CD14-positive monocyte (primary cell): ENCODE measurements around the gene OR2C1. TPM values are rescaled to one million over a fixed set of nuclear protein-coding genes. Genes with fewer than 3 reads are reported as not detected.

ENCODE experiments used
- DNase-seq, 3 donors: peaks; one replicate each; pipeline ENCODE4 v3.0.0-alpha.2; 2011 to 2022
- H2AFZ ChIP-seq: 2 replicates; pipeline ENCODE4 v1.6.0; 2012; ENCODE audit warnings: mild to moderate bottlenecking, low read depth, low read length, inconsistent platforms; ENCODE audit not compliant: insufficient read depth, poor library complexity, severe bottlenecking
- H3K27ac ChIP-seq, 2 donors: 1 replicate in 1 of 2; 2 replicates in 1 of 2; pipeline ENCODE4 v1.5.1; 2012 to 2013; ENCODE audit warnings: low read length in 2 of 2, control low read depth in 1 of 2, inconsistent platforms in 1 of 2, low read depth in 1 of 2, mild to moderate bottlenecking in 1 of 2
- H3K27me3 ChIP-seq, 2 donors: one replicate each; pipeline versions ENCODE4 v1.6.0 to v1.6.1; 2011 to 2013; ENCODE audit warnings: low read length in 2 of 2; ENCODE audit not compliant: control insufficient read depth in 2 of 2, insufficient read depth in 2 of 2
- H3K36me3 ChIP-seq, 2 donors: replicated peaks in 1 of 2; 1 replicate in 1 of 2; 2 replicates in 1 of 2; pipeline versions ENCODE4 v1.5.1 to v1.6.1; 2012 to 2013; ENCODE audit warnings: low read length in 2 of 2, control low read depth in 1 of 2, inconsistent platforms in 1 of 2, mild to moderate bottlenecking in 1 of 2; ENCODE audit not compliant: insufficient read depth in 2 of 2, control insufficient read depth in 1 of 2
- H3K4me1 ChIP-seq, 2 donors: 1 replicate in 1 of 2; 2 replicates in 1 of 2; pipeline versions ENCODE4 v1.5.1 to v1.6.1; 2012 to 2013; ENCODE audit warnings: low read length in 2 of 2, control low read depth in 1 of 2, inconsistent platforms in 1 of 2, mild to moderate bottlenecking in 1 of 2, moderate library complexity in 1 of 2; ENCODE audit not compliant: insufficient read depth in 2 of 2, control insufficient read depth in 1 of 2
- H3K4me2 ChIP-seq: replicated peaks from 2 replicates; pipeline ENCODE3; 2012; ENCODE audit warnings: low read length, moderate library complexity, mild to moderate bottlenecking; ENCODE audit not compliant: poor library complexity, severe bottlenecking; ENCODE audit errors: extremely low read depth
- H3K4me3 ChIP-seq, 3 experiments: fragments of 200-600 bp in 1 of 3; sonication (generic) in 1 of 3; replicated peaks in 1 of 3; 1 replicate in 2 of 3; 2 replicates in 1 of 3; pipeline ENCODE4 v1.5.1; 2011 to 2013; ENCODE audit warnings: low read length in 3 of 3, mild to moderate bottlenecking in 3 of 3, control low read depth in 2 of 3, low read depth in 2 of 3, inconsistent platforms in 1 of 3, moderate library complexity in 1 of 3
- H3K79me2 ChIP-seq: 2 replicates; pipeline ENCODE4 v1.6.0; 2012; ENCODE audit warnings: mild to moderate bottlenecking, control low read depth, inconsistent platforms, low read length, moderate library complexity; ENCODE audit not compliant: insufficient read depth
- H3K9ac ChIP-seq: 2 replicates; pipeline ENCODE4 v1.6.0; 2017; ENCODE audit warnings: low read length, mild to moderate bottlenecking; ENCODE audit not compliant: insufficient read depth, poor library complexity, severe bottlenecking
- H3K9me3 ChIP-seq, 2 donors: replicated peaks in 1 of 2; 1 replicate in 1 of 2; 2 replicates in 1 of 2; pipeline versions ENCODE4 v1.5.1 to v1.6.1; 2012 to 2013; ENCODE audit warnings: low read length in 2 of 2, control low read depth in 1 of 2; ENCODE audit not compliant: control insufficient read depth in 1 of 2, insufficient read depth in 1 of 2
- H4K20me1 ChIP-seq: 2 replicates; pipeline ENCODE4 v1.6.0; 2012; ENCODE audit warnings: mild to moderate bottlenecking, low read length, control low read depth, moderate library complexity; ENCODE audit not compliant: insufficient read depth
- H3K27ac Mint-ChIP-seq, 7 donors: one replicate each; pipeline ENCODE4 v1.8.0; 2020; ENCODE audit warnings: mild to moderate bottlenecking in 7 of 7, mixed read lengths in 7 of 7, moderate library complexity in 6 of 7, inconsistent platforms in 2 of 7
- H3K27me3 Mint-ChIP-seq, 3 donors: one replicate each; pipeline ENCODE4 v1.8.0; 2021 to 2022; ENCODE audit warnings: low read depth in 3 of 3, mild to moderate bottlenecking in 3 of 3, mixed read lengths in 3 of 3, moderate library complexity in 3 of 3, inconsistent platforms in 1 of 3
- H3K36me3 Mint-ChIP-seq, 2 donors: one replicate each; pipeline ENCODE4 v1.8.0; 2020; ENCODE audit warnings: mixed read lengths in 2 of 2, inconsistent platforms in 1 of 2, mild to moderate bottlenecking in 1 of 2
- H3K4me1 Mint-ChIP-seq: one replicate; pipeline ENCODE4 v1.8.0; 2020; ENCODE audit warnings: mild to moderate bottlenecking, mixed read lengths
- H3K4me3 Mint-ChIP-seq, 2 donors: one replicate each; pipeline ENCODE4 v1.8.0; 2020; ENCODE audit warnings: mild to moderate bottlenecking in 2 of 2, mixed read lengths in 2 of 2, moderate library complexity in 1 of 2
- H3K9me3 Mint-ChIP-seq, 7 donors: one replicate each; pipeline ENCODE4 v1.8.0; 2020 to 2022; ENCODE audit warnings: mixed read lengths in 7 of 7, mild to moderate bottlenecking in 6 of 7, moderate library complexity in 6 of 7, inconsistent platforms in 2 of 7
- WGBS: methylation state at CpG from one replicate; pipeline ENCODE4 v1.1.5; 2013; ENCODE audit warnings: missing lambda C conversion rate; ENCODE audit not compliant: insufficient coverage; 5-methylcytosine and 5-hydroxymethylcytosine counted together
- intact Hi-C, 2 donors: fragments of 100-400 bp; cut with micrococcal nuclease; formaldehyde crosslinking; loops; one replicate each; pipeline versions ENCODE4 v1.15.0 to v1.15.1; 2023
- polyA plus RNA-seq, 3 donors: library from polyadenylated mRNA; depleted of rRNA in 1 of 3; unstranded in 2 of 3; stranded (reverse) in 1 of 3; fragments of 300-500 nt in 2 of 3; fragments of >200 nt in 1 of 3; fragmentation: Illumina TruSeq in 2 of 3; gene quantifications; 1 replicate in 2 of 3; 2 replicates in 1 of 3; pipeline ENCODE4 v1.2.3, GENCODE V29; 2012 to 2021
- TF ChIP-seq, protein P1 (sequence below): fragments of 200-600 bp; IDR thresholded peaks from one replicate; pipeline ENCODE4 v1.8.0; 2022; ENCODE audit warnings: antibody characterized with exemption, mild to moderate bottlenecking

Gene OR2C1
- polyA plus RNA-seq, 3 donors, result 0.12 TPM; not detected in 2

DNA sequence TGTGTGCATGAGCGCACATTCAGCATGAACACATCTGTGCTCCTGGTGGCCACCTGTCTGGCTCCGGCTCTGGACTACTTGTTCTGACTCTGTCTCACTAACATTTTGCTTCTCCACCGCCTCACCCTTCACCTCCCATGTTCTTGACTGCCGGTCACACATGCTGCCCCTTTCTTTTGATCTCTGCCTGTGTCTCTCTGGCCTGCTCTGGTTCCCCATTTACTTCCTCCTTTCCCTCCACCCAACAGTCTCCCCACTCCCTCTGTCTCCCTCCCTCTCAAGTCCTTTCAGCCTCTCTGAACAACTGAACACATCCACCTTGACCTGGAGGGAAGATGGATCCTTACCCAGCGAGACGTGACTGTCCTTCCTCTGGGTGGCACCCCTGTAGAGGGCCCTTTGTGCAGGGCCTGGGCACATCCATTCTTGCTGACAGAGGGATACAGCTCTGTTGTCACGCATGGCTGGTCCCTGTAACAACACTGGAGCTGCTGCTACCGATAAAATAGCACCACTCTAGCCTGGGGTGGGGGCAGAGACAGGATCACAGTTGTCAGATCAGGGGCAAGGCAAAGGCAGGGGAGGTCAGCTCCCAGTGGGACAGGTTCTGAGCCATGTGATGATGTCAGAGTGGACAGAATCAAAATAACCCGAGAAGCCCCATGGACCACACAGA is 34.1 kb downstream of the OR2C1 start:
- TF ChIP-seq, protein P1, sequence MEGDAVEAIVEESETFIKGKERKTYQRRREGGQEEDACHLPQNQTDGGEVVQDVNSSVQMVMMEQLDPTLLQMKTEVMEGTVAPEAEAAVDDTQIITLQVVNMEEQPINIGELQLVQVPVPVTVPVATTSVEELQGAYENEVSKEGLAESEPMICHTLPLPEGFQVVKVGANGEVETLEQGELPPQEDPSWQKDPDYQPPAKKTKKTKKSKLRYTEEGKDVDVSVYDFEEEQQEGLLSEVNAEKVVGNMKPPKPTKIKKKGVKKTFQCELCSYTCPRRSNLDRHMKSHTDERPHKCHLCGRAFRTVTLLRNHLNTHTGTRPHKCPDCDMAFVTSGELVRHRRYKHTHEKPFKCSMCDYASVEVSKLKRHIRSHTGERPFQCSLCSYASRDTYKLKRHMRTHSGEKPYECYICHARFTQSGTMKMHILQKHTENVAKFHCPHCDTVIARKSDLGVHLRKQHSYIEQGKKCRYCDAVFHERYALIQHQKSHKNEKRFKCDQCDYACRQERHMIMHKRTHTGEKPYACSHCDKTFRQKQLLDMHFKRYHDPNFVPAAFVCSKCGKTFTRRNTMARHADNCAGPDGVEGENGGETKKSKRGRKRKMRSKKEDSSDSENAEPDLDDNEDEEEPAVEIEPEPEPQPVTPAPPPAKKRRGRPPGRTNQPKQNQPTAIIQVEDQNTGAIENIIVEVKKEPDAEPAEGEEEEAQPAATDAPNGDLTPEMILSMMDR, result no peak
- Histone ChIP-seq H3K4me1 (no peaks in the 10 kb centered on the region), H3K9me3 (peaks cover 74 to 87% of the 10 kb centered on the region in 2 donors), H3K27ac (no peak overlapping the region), H3K9ac (no peak overlapping the region), H3K36me3 (peaks cover 60 to 87% of the 10 kb centered on the region in 2 donors), H3K27me3 (no peaks in the 10 kb centered on the region), H3K79me2 (peaks cover 9% of the 10 kb centered on the region), H2AFZ (no peak overlapping the region), H4K20me1 (no peaks in the 10 kb centered on the region), H3K4me2 (no peak overlapping the region), H3K4me3 (no peak overlapping the region)
- intact Hi-C loops, result no loop called here
- WGBS, result 84% methylated on average over 7 of the region's 9 CpGs
- Mint-ChIP-seq H3K27ac (peak overlapping the region in 1 of 7 donors; percentile 36), H3K4me1 (no peaks in the 10 kb centered on the region), H3K4me3 (no peak overlapping the region), H3K36me3 (peaks cover 82 to 89% of the 10 kb centered on the region in 2 donors), H3K9me3 (peaks cover 43 to 87% (median 79%) of the 10 kb centered on the region in 7 donors), H3K27me3 (no peaks in the 10 kb centered on the region)
- no peak for DNase-seq

DNA sequence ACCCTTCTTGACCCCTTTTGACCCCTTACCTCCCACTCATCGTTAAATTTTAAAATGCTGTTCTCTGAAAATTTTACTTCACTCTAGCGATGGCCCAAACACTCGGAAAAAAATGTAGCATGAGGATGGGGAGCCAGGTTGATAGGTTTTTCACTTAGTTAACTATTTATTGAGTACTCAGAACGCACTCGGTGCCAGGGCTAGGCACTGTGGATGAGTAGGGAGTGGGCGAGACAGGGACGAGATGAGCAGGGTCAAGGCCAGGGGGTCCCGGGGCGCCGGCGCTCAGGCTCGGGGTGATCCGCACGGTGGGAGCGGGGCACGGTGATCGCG is 44.7 kb downstream of the OR2C1 start:
- peaks cover 53 to 61% of the 10 kb centered on the region in 2 donors for H3K36me3 Mint-ChIP-seq
- peak overlapping the region; percentile 79 to 89 (median 80) for H3K27ac Mint-ChIP-seq
- H4K20me1 ChIP-seq, result no peaks in the 10 kb centered on the region
- H3K27ac ChIP-seq, result peak overlapping the region; percentile 39 to 80
- H3K4me3 ChIP-seq, result peak overlapping the region; percentile 72 to 90 (median 86)
- H3K27me3 Mint-ChIP-seq, result peaks cover 0 to 4% (median 0%) of the 10 kb centered on the region in 3 donors
- peaks cover 25% of the 10 kb centered on the region for H3K4me1 Mint-ChIP-seq
- under 1% methylated on average over 12 of the region's 18 CpGs for WGBS
- H2AFZ ChIP-seq, result peak overlapping the region; percentile 98
- peak overlapping the region; percentile 88 for H3K9ac ChIP-seq
- H3K36me3 ChIP-seq, result peaks cover 26 to 53% of the 10 kb centered on the region in 2 donors
- peaks cover 36 to 57% (median 53%) of the 10 kb centered on the region in 7 donors for H3K9me3 Mint-ChIP-seq
- H3K79me2 ChIP-seq, result peaks cover 37% of the 10 kb centered on the region
- peak overlapping the region; percentile 81 for H3K4me2 ChIP-seq
- H3K27me3 ChIP-seq, result no peaks in the 10 kb centered on the region
- intact Hi-C loops, result loop anchor here (2.0 to 5.0 kb wide), 4 partner anchors 37 to 93 kb away; partner anchors contain the start of genes TIGD7 (in 1 of the 2) and ZNF75A (in 1 of the 2)
- H3K4me1 ChIP-seq, result peaks cover 19 to 30% of the 10 kb centered on the region in 2 donors
- H3K4me3 Mint-ChIP-seq, result peak overlapping the region; percentile 85 to 96
- peaks cover 45 to 46% of the 10 kb centered on the region in 2 donors for H3K9me3 ChIP-seq
- DNase-seq, result no peak
- TF ChIP-seq, protein P1, result no peak
